GM04503 (cell line): Measurements from ENCODE around the gene ABCA9.
A peak's percentile ranks its signal among the peaks of the same experiment; 100 is the strongest.
"Not testable (repeated sequence)": the region's sequence is repeated elsewhere in the genome, so short reads cannot be mapped to it uniquely, and the experiment has no call there.

Experiments
- DNase-seq: peaks from one replicate; pipeline ENCODE4 v3.0.0-alpha.2; 2012; ENCODE audit warnings: low read depth

ABCA9 gene, protein sequence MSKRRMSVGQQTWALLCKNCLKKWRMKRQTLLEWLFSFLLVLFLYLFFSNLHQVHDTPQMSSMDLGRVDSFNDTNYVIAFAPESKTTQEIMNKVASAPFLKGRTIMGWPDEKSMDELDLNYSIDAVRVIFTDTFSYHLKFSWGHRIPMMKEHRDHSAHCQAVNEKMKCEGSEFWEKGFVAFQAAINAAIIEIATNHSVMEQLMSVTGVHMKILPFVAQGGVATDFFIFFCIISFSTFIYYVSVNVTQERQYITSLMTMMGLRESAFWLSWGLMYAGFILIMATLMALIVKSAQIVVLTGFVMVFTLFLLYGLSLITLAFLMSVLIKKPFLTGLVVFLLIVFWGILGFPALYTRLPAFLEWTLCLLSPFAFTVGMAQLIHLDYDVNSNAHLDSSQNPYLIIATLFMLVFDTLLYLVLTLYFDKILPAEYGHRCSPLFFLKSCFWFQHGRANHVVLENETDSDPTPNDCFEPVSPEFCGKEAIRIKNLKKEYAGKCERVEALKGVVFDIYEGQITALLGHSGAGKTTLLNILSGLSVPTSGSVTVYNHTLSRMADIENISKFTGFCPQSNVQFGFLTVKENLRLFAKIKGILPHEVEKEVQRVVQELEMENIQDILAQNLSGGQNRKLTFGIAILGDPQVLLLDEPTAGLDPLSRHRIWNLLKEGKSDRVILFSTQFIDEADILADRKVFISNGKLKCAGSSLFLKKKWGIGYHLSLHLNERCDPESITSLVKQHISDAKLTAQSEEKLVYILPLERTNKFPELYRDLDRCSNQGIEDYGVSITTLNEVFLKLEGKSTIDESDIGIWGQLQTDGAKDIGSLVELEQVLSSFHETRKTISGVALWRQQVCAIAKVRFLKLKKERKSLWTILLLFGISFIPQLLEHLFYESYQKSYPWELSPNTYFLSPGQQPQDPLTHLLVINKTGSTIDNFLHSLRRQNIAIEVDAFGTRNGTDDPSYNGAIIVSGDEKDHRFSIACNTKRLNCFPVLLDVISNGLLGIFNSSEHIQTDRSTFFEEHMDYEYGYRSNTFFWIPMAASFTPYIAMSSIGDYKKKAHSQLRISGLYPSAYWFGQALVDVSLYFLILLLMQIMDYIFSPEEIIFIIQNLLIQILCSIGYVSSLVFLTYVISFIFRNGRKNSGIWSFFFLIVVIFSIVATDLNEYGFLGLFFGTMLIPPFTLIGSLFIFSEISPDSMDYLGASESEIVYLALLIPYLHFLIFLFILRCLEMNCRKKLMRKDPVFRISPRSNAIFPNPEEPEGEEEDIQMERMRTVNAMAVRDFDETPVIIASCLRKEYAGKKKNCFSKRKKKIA (N-terminal part only)

DNA sequence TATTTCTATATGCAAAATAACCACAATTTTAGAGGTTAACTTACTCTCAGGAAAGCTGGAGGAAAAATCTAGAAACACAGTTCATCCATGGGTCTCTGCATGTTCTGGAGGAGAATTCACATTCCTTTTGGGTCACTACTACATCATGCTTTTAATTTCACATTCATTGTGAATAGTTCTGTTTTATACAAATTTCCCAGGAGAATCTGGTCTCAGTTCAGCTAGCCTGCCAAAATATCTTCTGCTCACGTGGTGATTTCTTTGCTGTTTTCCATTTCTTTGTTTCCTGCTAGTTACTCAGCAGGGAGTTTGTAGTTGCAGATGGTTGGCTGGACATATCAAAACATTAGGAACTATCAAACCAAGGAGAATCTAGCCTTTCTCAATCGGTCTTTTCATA, at the start of gene ABCA9:
Gene ABCA9, minus strand, starts transcription at position 106 of the 400 bp plus-strand sequence. CDS start 9,801 bp downstream, outside the sequence.
- peak; percentile 85 for DNase-seq

DNA sequence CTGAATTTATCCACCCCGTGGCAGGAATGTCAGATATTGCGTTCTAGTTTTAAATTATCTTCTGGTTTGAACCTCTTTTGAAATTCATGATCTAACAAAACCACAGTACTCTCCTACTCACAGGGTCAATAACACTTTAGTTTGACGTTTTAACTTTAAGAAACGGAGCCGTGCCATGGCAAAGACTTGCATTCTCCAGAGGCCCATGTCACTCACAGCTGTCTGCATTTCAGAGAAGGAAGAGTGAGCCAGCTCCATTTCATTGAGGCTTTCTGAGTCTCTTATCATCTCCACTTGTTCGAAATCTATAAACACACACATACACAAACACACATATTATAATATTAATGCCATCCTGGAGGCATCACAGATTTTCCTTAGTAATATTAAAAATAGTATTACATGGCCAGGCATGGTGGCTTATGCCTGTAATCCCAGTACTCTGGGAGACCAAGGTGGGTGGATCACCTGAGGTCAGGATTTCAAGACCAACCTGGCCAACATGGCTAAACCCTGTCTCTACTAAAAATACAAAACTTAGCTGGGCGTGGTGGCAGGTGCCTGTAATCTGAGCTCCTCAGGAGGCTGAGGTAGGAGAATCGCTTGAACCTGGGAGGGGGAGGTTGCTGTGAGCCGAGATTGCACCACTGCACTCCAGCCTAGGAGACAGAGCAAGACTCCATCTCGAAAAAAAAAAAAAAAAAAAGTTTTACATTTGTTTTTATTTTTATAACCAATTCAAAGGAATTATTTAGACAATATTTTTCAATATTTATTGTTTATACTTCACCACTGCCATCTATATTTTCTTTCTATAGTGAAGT, 45.4 kb upstream of the ABCA9 start:
- DNase-seq = no peak

DNA sequence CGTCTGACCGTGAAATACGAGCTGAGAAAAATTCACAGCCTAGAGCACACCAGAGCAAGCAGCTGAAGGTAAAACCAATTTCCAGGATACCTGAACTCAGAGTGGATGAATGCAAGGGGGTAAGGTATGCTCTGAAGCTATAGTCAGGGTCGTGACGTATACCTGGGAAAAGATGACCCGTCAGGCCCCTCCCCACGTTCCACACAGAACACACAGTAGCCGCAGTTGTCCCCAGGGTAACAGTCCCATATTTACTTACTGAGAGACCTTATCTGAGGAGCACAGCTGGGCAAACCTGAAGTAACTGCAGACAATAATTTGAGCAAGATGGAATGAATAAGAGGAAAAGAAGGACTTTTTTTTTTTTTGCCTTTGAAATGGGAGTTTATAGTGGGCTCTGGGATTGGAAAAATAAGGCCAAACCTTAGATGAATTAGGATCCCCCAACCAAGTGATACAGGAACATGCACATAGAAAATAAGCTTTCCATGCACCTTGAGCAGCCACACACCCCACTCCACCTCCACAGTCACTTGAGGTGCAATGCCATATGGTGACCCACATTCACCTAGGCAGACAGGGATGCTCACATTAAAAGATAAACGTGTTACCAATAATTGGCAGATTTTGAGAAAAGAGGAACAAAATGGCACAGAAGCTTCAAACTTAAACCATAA, 43.0 kb upstream of the ABCA9 start:
- DNase-seq = no peak

DNA sequence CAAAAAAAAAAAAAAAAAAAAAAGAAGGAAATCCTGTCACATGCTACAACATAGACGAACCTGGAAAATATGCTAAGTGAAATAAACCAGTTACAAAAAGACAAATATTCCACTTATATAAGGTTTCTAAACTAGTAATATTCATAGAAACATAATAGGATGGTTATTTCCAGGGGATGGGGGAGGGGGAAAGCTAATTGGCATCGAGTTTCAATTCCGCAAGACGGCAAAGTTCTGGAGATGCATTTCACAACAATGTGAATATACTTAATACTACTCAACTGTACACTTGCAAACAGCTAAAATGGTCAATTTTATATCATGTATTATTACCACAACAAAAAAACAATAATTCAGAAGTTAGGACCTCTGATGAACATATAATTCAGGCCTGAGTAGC, 37.9 kb upstream of the ABCA9 start:
- DNase-seq = no peak

DNA sequence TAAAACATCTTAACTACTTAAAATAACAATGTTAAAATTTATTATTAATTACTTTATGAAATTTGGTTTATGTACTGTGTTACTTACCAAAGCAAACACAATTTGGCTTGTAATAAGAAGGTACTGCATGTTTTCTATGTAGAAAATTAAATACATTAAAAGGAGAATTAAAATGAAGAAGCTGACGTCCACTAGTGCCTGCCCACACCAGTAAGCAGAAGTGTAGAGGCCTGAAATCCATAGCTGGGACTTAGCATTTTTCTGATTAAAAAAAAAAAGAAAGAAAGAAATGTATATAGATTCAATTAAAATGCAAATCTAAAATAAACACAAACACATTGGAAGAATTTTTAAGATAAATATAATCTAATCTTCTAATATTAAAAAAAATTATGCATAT, 35.8 kb upstream of the ABCA9 start:
- no peak for DNase-seq

DNA sequence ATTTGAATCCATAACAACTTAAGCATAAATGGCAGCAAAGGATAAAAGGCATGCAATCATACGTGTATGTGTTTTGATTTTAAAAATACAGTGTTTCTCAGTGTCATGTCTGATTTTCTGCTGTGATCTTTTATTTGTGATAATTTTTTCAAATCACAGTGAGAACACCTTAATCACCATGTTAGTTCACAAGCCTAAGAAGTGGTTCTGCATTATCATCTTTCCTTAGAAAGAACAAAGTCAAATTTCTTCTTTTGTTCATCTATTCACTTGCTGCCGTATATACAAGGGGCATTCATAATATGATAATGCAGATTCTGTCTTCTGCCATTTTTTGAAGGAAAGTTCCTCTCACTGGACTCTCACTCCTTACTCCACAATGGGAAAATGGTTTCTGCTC, 33.3 kb upstream of the ABCA9 start:
- DNase-seq = no peak

DNA sequence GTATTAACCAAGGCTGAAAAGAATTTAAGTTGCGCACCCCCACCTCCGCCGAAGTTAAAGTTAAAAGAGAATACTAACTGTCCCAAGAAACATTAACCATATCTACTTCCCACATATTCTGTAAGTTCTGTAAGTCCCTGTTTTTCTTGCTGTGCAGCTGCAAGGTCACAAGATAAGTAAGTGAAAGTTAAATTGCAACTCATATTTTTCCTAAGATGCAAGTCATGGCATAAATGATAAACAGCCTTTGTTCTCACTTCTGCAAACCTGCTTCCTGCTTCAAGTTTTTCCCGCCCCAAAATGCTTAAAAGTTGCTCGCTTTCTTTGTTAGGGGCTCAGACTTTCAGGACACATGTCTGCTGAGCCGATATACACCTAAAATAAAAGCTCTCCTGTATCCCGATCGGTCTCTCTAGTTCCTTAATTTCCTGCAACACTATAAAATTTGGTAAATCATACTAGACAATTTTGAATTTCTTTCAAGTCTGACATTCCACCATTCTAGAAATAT, 32.6 kb upstream of the ABCA9 start:
- DNase-seq = no peak

DNA sequence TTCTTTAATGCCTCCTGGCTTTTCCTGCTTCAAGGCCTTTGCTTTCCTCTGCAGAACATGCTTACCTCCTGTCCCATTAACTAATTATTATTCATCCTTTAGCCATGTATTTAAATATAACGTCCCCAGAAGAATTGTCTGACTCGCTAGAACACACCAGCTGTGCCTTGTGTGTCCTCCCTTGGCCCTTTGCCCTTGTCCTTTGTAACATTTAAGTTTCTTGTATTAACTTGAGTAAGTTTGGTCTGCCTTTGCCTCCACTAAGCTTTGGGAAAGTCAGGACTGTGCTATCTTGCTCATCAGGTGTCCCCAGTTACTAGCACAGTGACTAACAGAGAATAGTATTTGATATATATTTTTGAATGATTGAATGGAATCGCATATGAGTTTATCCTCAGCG, 29.6 kb upstream of the ABCA9 start:
- DNase-seq = no peak

DNA sequence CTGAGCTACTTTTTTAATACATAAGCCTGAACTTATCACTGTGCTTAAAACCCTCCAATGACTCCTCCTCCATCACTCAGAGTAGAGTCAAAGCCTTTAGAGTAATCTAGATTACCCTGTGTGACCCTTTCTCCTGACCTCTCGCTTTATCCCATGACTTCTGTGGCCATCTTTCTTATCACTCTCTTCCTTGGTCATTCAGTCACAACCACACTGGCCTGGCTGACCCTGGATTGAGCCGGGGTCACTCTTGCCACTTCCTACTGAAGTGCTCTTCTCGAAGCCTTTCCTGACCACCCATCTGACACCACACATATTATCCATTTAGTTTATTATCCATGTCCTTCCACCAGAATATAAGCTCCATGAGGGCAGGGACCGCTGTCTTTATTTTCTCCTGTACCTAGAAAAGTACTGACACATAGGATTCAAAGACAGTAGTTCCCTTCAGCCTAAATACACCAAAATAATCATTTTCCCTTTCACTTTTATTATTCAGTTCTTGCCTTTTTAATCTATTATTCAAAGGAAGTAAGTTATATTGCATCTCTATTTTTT, 28.0 kb upstream of the ABCA9 start:
- no peak for DNase-seq

DNA sequence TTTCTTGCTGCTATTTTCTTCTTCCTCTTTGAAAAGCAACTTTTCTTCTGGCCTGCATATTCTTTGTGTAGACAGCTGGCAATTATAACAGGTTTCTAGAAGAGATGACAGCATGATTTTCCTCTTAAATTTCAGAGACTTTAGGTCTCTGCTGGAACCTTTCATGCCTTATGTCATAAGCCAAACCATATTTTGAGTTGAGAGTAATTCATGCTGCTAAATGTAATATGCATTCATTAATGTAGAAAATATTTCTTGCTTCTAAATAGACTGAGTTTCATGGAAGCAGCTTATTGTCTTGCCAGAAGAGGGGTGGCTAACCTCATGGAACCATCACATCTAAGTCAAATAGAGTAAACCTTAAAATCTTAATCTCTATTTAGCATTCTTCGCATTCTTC, 25.9 kb upstream of the ABCA9 start:
- no peak for DNase-seq

DNA sequence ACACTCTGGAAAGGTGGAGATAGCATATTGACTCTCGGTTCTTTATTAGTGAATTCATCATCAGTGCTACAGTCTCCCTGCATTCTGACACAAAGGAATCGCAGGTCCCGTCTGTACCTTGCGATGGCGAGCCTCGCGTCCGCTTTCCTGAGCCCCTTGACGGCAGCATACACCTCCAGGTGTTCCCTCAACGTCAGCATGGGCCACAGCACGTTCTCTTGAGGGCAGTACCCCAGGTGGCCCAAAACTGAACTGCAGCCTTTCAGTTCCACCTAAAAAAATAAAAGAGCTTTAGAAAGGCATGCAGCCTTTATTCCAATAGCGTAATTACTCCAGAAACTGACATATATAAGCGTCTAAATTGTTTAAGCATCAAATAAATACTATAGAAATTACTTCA, 24.2 kb upstream of the ABCA9 start:
- no peak for DNase-seq

DNA sequence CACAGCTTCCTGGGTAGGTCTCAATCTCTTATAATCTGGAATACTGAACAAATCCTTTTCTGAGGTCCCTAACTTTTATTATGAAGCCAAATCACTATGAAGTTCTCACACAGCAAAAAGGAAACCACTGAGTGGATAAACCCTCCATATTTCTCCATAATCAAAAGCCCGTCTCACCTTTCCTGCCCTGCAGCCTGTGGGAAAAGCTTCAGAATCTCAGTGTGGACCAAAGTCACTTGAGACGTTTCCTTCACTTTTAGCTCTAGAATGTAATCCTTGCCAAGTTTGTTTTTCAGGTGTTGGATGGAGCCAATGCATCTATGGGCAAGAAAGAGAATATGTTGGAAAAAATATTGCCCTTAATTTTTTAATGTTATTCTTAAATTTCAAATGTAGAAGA, 22.0 kb upstream of the ABCA9 start:
- DNase-seq = no peak

DNA sequence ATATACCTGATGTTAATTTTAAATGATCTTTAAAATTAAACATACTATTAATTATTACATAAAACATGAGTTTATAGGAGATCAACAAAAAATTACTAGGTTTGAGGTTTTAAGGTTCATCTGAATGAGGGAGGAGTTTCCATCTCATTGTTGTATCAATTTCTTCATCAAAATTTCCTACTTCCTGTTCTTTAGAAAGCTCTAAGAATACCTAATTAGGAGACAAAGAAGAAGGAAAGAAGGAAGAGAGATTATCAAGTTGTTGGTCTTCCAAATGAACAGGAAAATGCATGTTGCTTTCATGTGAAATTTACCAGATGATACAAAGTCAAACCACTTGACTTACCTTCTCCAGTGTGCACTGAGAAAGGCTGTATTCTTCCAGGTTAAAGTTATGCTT, 18.1 kb upstream of the ABCA9 start:
- no peak for DNase-seq

DNA sequence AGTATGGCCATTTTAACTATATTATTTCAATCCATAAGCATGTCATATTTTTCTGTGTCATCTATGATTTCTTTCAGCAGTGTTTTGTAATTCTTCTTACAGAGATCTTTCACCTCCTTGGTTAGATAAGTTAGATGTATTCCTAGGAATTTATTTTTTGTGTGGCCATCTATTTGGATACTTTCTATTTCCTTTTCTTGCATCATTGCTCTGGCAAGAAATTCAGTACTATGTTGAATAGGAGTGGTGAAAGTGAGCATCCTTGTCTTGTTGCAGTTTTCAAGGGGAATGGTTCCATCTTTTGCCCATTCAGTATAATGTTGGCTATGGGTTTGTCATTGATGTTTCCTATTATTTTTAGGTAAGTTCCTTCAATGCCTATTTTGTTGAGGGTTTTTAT, 15.1 kb upstream of the ABCA9 start:
- no peak for DNase-seq

DNA sequence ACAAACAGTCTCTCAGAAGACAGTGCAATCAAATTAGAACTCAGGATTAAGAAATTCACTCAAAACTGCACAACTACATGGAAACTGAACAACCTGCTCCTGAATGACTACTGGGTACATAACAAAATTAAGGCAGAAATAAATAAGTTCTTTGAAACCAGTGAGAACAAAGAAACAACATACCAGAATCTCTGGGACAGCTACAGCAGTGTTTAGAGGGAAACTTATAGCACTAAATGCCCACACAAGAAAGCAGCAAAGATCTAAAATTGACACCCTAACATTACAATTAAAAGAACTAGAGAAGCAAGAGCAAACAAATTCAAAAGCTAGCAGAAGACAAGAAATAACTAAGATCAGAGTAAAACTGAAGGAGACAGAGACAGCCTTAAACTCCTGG, 12.7 kb upstream of the ABCA9 start:
- DNase-seq = not testable (repeated sequence)

DNA sequence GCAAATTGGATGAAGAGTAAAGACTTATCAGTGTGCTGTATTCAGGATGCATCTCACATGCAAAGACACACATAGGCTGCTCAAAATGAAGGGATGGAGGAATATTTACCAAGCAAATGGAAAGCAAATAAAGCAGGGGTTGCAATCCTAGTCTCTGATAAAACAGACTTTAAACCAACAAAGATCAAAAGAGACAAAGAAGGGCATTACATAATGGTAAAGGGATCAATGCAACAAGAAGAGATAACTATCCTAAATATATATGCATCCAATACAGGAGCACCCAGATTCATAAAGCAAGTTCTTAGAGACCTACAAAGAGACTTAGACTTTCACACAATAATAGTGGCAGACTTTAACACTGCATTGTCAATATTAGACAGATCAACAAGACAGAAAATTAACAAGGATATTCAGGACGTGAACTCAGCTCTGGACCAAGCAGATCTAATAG, 12.1 kb upstream of the ABCA9 start:
- DNase-seq = not testable (repeated sequence)

DNA sequence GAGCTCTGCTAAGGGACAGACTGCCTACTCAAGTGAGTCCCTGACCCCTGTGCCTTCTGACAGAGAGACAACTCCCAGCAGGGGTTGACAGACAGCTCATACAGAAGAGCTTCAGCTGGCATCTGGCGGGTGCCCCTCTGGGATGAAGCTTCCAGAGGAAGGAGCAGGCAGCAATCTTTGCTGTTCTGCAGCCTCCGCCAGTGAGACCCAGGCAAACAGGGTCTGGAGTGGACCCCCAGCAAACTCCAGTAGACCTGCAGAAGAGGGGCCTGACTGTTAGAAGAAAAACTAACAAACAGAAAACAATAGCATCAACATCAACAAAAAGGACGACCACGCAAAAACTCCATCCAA, 10.5 kb upstream of the ABCA9 start:
- DNase-seq = not testable (repeated sequence)

DNA sequence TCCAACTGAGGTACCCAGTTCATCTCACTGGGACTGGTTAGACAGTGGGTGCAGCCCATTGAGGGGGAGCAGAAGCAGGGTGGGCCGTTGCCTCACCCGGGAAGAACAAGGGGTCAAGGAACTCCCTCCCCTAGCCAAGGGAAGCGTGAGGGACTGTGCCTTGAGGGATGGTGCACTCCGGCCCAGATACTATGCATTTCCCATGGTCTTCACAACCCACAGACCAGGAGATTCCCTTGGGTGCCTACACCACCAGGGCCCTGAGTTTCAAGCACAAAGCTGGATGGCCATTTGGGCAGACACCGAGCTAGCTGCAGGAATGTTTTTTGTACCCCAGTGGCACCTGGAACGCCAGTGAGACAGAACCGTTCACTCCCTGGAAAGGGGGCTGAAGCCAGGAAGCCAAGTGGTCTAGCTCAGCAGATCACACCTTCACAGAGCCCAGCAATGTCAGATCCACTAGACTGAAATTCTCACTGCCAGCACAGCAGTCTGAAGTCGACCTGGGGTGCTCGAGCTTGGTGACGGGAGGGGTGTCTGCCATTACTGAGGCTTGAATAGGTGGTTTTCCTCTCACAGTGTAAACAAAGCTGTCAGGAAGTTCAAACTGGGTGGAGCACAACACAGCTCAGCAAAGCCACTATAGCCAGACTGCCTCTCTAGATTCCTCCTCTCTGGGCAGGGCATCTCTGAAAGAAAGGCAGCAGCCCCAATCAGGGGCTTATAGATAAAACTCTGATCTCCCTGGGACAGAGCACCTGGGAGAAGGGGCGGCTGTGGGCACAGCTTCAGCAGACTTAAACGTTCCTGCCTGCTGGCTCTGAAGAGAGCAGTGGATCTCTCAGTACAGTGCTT, 9.9 kb upstream of the ABCA9 start:
- not testable (repeated sequence) for DNase-seq

DNA sequence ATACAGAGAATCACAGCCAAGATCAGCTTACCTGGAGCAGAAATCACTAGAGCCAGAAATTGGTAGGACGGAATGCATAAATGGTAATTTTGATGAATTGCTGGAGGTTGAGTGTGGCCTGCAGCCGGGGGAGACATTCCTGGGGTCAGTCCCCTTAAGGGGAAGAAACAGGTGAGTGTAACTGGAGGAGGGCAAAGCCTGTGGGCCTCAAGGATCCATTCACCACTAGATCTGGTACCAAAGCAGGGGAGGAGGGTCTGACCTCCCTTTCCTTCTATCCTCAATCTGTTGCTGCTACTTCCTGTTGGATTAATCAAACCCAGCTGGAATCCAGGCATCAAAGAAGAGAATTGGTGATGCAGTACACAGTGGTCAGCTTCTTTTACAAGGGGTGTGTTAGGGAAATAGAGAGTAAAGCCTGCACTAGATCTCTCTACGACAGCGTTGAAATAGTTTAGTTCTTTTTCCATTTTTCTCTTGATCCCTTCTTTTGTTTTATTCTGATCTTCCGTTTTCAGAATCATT, 8.6 kb upstream of the ABCA9 start:
- no peak for DNase-seq
